K562 (cell line): Measurements from ENCODE around the gene EMC8. TPM values are rescaled to one million over a fixed set of nuclear protein-coding genes. Genes with fewer than 3 reads are reported as not detected.
A peak's percentile ranks its signal among the peaks of the same experiment; 100 is the strongest.

ENCODE experiments used
- CHD7 ChIP-seq: fragments of 200-600 bp; sonication (generic); IDR thresholded peaks from one replicate; pipeline ENCODE4 v1.6.1; 2012; ENCODE audit warnings: mild to moderate bottlenecking, low read depth, low read length, inconsistent platforms
- CREB1 ChIP-seq, 2 experiments: sonication (generic) in 1 of 2; formaldehyde crosslinking in 1 of 2; IDR thresholded peaks; 2 replicates each; pipeline versions ENCODE4 v1.6.1 to v1.8.0; 2012 to 2022; ENCODE audit warnings: inconsistent platforms in 1 of 2, mild to moderate bottlenecking in 1 of 2, missing genetic modification reagents in 1 of 2, moderate library complexity in 1 of 2
- IRF9 ChIP-seq: fragments of 450-650 bp; IDR thresholded peaks from 2 replicates; pipeline ENCODE4 v1.6.1; 2016; ENCODE audit warnings: missing biosample characterization, missing genetic modification characterization
- JUND ChIP-seq, 2 experiments: IDR thresholded peaks; 2 replicates in 1 of 2; 3 replicates in 1 of 2; pipeline ENCODE4 v1.6.1; 2011; ENCODE audit warnings: borderline replicate concordance in 2 of 2, low read depth in 2 of 2, low read length in 2 of 2, improper control_type of control experiment in 1 of 2, missing biosample characterization in 1 of 2, missing genetic modification characterization in 1 of 2, missing genetic modification reagents in 1 of 2
- SRF ChIP-seq, 2 experiments: fragments of 250-450, 450-650 bp in 1 of 2; sonication (Bioruptor Pico) in 1 of 2; sonication (generic) in 1 of 2; formaldehyde crosslinking; IDR thresholded peaks; 2 replicates each; pipeline versions ENCODE4 v1.5.0 to v1.5.1; 2020 to 2022; ENCODE audit warnings: mild to moderate bottlenecking in 1 of 2, missing genetic modification reagents in 1 of 2
- TRIM25 ChIP-seq: fragments of 450-650 bp; IDR thresholded peaks from 2 replicates; pipeline ENCODE4 v1.7.0; 2016; ENCODE audit warnings: borderline replicate concordance
- ZNF253 ChIP-seq: fragments of 250-450 bp; sonication (Bioruptor Pico); conservative IDR thresholded peaks from 2 replicates; pipeline ENCODE4 v1.6.1; 2021; ENCODE audit warnings: mild to moderate bottlenecking
- ZNF431 ChIP-seq: sonication (generic); formaldehyde crosslinking; IDR thresholded peaks from 2 replicates; pipeline ENCODE4 v1.8.0; 2022; ENCODE audit warnings: mild to moderate bottlenecking, missing genetic modification reagents
- polyA plus RNA-seq, 8 experiments: library from polyadenylated mRNA; depleted of rRNA in 4 of 8; stranded (reverse) in 5 of 8; unstranded in 3 of 8; fragments of >200 nt; fragmentation: Nextera tagmentation in 2 of 8; fragmentation: Illumina TruSeq in 1 of 8; extraction: Ambion mirVana in 2 of 8; extraction: Trizol in 1 of 8; gene quantifications; 2 replicates each; pipeline versions ENCODE4 v1.2.1 to v1.2.3, GENCODE V29; 2011 to 2014; ENCODE audit warnings: inconsistent platforms in 1 of 8, missing spikeins in 1 of 8
- total RNA-seq, 7 experiments: library from RNA; depleted of rRNA in 6 of 7; stranded (reverse); fragments of >200 nt in 6 of 7; fragmentation: Illumina TruSeq in 2 of 7; extraction: Trizol in 2 of 7; gene quantifications; 2 replicates each; pipeline versions ENCODE4 v1.2.1 to v1.2.3, GENCODE V29; 2011 to 2021; ENCODE audit warnings: low replicate concordance in 1 of 7

Gene EMC8
- total and polyA plus RNA-seq, 9 of the 15 experiments (the other 6 are each of a cell fraction or from before 2014, with no cell fraction given), result 11.4 to 81.8 (median 48.6) TPM

- TF ChIP-seq SRF (CRISPR knock-in tag; IDR thresholded peaks at IDR 0.05), result peak in 1 of 2 experiments; percentile 85; a peak in 2 of 4 replicates
- no peak for TF ChIP-seq ZNF431 (CRISPR knock-in tag)
- no peak for TF ChIP-seq IRF9
- TF ChIP-seq TRIM25, result no peak
- TF ChIP-seq ZNF253 (CRISPR knock-in tag), result no peak
- no peak for TF ChIP-seq CHD7
- no peak for TF ChIP-seq CREB1 (IDR thresholded peaks at IDR 0.05)
- TF ChIP-seq CREB1 (CRISPR knock-in tag; IDR thresholded peaks at IDR 0.05), result 0 out of 2 replicates have a peak, but pooled peaks have one; percentile 1
- no peak for TF ChIP-seq JUND (IDR thresholded peaks at IDR 0.05; ENCODE audit: borderline replicate concordance, low read depth, low read length)
- no peak for TF ChIP-seq JUND (tag; IDR thresholded peaks at IDR 0.05; ENCODE audit: borderline replicate concordance, low read depth, low read length)
Measured at GRCh38 chr16:85729452-85730185, 69.7 kb downstream of the EMC8 start (continued).
